COLO829 (cell line): ENCODE measurements around the gene CD27.

ENCODE experiments used
- DNase-seq: peaks from one replicate; pipeline ENCODE4 v3.0.0; 2012; ENCODE audit warnings: low spot score

The CD27 gene

GRCh38 chr12:6434205-6435140 lies 10.3 kb upstream of the CD27 start:
- DNase-seq, result no peak

DNA sequence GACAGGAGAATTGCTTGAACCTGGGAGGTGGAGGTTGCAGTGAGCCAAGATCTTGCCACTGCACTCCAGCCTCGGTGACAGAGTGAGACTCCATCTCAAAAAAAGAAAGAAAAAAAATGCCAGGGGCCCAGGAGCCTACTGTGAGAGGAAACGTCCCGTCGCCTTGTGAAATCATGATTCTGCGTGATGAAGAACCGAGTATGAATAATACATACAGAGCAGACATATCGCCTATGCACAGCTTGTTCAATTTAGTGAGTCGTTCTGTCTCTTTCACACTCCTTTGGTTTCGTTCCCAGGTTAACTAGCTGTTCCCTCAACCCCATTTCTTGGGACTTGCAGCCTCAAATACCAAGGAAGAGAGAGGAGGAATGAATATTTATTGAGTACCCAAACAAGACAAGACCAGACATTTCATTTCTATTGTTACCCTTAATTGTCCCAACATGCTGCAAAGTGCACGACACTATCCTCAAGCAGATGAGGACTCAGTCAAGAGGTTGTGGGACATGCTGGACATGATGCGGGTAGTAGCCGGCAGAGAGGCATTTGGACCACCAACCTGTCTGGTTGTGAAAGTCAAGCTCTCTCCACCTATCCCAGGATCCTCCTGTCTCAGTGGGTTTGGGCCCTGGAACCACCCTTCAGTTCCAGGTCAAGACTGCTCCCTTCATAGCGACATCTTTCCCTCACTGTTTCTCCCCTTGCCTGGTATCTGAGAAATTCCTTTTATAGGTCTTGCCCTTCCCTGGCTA lies 8.6 kb upstream of the CD27 start:
- no peak for DNase-seq

GRCh38 chr12:6437586-6437985 lies 7.2 kb upstream of the CD27 start:
- DNase-seq, result no peak

- DNase-seq, result no peak
Measured at GRCh38 chr12:6438345-6438744, 6.4 kb upstream of the CD27 start.

- DNase-seq, result no peak
Measured at GRCh38 chr12:6440391-6440790, 4.4 kb upstream of the CD27 start.

DNA sequence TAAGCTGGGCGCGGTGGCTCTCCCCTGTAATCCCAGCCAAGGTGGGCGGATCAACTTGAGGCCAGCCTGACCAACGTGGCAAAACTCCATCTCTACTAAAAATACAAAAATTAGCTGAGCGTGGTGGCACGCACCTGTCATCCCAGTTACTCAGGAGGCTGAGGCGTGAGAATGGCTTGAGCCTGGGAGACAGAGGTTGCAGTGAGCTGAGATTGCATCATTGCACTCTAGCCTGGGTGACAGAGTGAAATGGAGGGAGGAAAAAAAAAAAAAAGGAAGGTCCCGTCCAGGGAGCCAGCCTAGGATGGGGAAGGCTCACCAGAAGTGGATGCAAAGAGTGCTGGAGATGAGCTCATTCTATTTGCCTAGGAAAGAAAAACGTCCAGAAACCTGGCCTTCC lies 1.9 kb upstream of the CD27 start:
- no peak for DNase-seq

DNA sequence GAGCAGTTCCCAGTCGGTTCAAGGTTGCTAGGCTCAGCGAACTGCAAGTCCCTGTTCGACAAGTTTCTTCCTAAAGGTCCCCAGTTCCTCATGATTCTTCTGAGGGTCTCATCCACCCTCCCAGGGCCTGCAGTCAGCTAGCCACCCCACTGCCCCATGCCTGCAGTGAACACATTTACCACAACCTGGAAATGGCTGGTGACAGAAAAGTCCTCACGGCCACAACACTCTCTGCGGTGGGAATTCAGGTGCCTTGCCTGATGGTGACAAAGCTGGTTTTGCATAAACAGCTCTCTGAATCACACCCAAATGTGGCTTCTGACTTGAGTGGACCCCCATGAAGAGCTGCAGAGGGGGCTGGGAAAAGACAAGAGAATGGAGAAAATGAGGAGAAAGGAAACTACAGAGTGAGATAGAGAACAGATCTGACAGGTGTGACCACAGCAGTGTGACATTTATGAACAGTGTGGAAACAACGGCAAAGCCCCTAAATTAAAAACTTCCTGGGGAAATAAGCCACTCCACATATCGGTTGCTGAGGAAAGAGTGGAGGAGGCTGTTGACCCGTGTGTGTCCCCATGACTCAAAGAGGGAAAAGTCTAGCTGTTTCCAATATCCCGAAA lies 1.3 kb upstream of the CD27 start:
- no peak for DNase-seq

DNA sequence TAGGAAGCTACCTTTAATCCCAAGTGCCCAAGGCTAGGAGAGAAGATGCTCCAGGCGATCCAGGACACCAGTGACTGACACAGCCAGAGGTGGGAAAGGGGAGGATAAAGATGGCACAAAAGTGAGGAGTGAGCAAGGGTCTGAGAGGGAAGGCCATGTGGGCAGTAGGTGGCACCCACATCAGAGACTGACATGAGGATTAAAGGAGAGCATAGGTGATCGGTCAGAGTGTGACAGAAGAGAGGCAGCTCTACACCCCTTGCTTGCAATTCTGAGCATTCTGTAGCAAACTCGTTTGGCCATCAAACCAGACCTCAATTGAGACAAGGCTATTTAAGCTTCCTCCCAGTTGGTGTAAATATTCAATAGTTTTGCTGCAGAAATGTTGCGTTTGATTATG lies 724 bp upstream of the CD27 start:
- DNase-seq, result no peak

DNA sequence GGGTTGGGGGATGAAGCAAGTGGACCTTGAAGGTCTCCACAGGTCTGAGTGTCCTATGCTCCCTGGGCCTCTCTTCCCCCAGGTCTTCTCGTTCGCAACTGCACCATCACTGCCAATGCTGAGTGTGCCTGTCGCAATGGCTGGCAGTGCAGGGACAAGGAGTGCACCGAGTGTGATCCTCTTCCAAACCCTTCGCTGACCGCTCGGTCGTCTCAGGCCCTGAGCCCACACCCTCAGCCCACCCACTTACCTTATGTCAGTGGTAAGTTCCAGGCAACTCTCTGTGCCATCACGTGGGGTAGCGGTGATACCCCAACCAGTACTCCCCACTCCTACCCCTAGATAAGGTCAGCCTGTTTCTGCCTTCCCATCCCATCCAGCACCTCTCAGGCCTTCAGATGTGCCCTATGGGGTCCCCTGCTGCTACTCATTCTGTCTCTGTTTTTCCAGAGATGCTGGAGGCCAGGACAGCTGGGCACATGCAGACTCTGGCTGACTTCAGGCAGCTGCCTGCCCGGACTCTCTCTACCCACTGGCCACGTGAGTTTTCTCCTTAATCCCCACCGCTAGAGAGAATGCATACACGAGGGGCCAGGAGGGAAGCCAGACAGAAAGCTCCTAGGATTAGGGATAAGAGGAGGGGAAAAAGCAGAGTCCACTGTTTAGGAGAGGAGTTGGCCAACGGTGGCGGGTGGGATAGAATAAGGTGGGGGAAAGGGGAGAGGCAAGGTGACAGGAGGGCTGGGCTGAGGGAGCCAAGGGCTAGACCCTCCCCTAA lies 5.5 kb downstream of the CD27 start:
- no peak for DNase-seq

- DNase-seq, result no peak
Measured at GRCh38 chr12:6450869-6451347, 6.2 kb downstream of the CD27 start.

GRCh38 chr12:6451348-6452244 lies 6.8 kb downstream of the CD27 start, which contains the start of gene TAPBPL:
TSS of gene TAPBPL (plus strand) at chr12:6452042. CDS start at chr12:6452249, 207 bp downstream.
- DNase-seq, result peak; percentile 87

- DNase-seq, result no peak
Measured at GRCh38 chr12:6452245-6452943, 7.6 kb downstream of the CD27 start.

- DNase-seq, result no peak
Measured at GRCh38 chr12:6452944-6453630, 8.3 kb downstream of the CD27 start.

DNA sequence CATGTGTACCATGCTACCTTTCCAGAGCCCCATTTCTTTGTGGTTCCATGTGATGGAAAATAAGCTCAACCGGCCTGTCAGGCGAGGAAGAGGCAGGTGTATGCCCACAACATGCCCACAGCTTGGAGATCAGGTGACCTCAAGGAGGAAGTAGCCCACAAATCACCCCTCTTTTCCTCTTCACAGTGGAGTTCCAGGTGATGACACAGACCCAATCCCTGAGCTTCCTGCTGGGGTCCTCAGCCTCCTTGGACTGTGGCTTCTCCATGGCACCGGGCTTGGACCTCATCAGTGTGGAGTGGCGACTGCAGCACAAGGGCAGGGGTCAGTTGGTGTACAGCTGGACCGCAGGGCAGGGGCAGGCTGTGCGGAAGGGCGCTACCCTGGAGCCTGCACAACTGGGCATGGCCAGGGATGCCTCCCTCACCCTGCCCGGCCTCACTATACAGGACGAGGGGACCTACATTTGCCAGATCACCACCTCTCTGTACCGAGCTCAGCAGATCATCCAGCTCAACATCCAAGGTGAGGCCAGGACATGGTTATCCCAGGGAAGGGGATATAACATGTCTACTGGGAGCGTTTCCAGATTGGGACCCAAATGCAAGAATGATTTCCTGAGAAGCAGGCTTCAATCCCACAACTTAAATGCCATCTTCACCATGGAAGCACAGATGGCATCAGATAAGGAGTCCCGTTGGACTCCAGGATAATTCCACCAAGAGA lies 12.6 kb downstream of the CD27 start:
- no peak for DNase-seq

GRCh38 chr12:6458281-6459003 lies 13.7 kb downstream of the CD27 start:
- no peak for DNase-seq

DNA sequence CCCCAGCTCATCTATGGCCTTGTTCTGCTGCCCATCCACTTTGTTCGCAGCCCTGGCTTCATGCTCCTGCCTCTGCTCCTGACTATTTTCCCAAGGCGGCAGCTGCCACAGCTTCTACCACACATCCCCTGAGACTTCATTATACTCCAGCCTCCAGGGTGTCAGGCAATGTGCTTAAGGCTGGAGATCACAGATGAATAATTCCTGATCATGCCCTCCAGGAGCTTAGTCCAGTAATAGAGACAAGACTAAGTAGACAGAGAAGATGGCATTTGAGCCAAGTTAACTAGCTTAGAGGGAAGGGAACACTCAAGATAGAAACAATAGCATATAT lies 14.2 kb downstream of the CD27 start:
- no peak for DNase-seq

GRCh38 chr12:6460751-6461371 lies 16.1 kb downstream of the CD27 start:
- DNase-seq, result no peak
